Measurements from ENCODE around the gene BID. TPM values are rescaled to one million over a fixed set of nuclear protein-coding genes. Genes with fewer than 3 reads are reported as not detected.

BID gene
- total and polyA plus RNA-seq, 2 of the 8 experiments (the other 6 are each of a cell fraction or from before 2014, with no cell fraction given), result 39.3 to 114 TPM

- TF ChIP-seq NANOG (IDR thresholded peaks at IDR 0.05; ENCODE audit: insufficient read depth, low read depth, low read length, poor library complexity, severe bottlenecking) (no peak), KDM1A (IDR thresholded peaks at IDR 0.05; ENCODE audit: borderline replicate concordance, low read length) (no peak), ZNF274 (IDR thresholded peaks at IDR 0.05; ENCODE audit: borderline replicate concordance, extremely low read depth, low read length) (no peak), ASH2L (IDR thresholded peaks at IDR 0.05; ENCODE audit: low read length) (no peak), HDAC2 (IDR thresholded peaks at IDR 0.05; ENCODE audit: borderline replicate concordance in 1 of 2, low read depth in 2 of 2, low read length in 2 of 2) (no peak), MAX (IDR thresholded peaks at IDR 0.05) (no peak), USF2 (IDR thresholded peaks at IDR 0.05; ENCODE audit: low read length) (no peak), TAF1 (IDR thresholded peaks at IDR 0.05; ENCODE audit: low read depth, low read length) (no peak), SIX5 (IDR thresholded peaks at IDR 0.05; ENCODE audit: low read depth, low read length) (no peak), EZH2 (IDR thresholded peaks at IDR 0.05; ENCODE audit: low read depth, low read length, severe bottlenecking) (no peak), RXRA (IDR thresholded peaks at IDR 0.05; ENCODE audit: insufficient read depth, low read depth, low read length) (no peak), CBX5 (IDR thresholded peaks at IDR 0.05; ENCODE audit: low read depth, low read length) (no peak), TEAD4 (IDR thresholded peaks at IDR 0.05; ENCODE audit: low read depth, low read length) (no peak), SP2 (IDR thresholded peaks at IDR 0.05; ENCODE audit: low read length) (no peak), GTF2F1 (IDR thresholded peaks at IDR 0.05; ENCODE audit: borderline replicate concordance, low read depth, low read length) (no peak)
Measured at GRCh38 chr22:17695986-17696385, 78.3 kb downstream of the BID start (continued).
